Heart left ventricle (tissue), 13 donors: ENCODE measurements around the gene GALK2.

ENCODE experiments used
- CTCF ChIP-seq, 12 donors: fragments of 200-600 bp; sonication (generic) in 4 of 12; IDR thresholded peaks; one replicate each; pipeline versions ENCODE4 v1.5.0 to v1.8.0; 2018 to 2022; ENCODE audit warnings: antibody characterized with exemption in 12 of 12, mild to moderate bottlenecking in 5 of 12
- POLR2A ChIP-seq, 2 donors: fragments of 450-650 bp; IDR thresholded peaks; one replicate each; pipeline ENCODE4 v1.6.1; 2017; ENCODE audit warnings: antibody characterized with exemption in 2 of 2, mild to moderate bottlenecking in 2 of 2, moderate library complexity in 2 of 2
- donor health status: ischemic (EF 13 %, LVEDD 7.1; RV severe dilation, severe dysfunction).
- donor health status: DM: no; HTN: yes; CAD: no.
- donor health status: DM: no; HTN: no; CAD: no.
- donor health status: ischemic (EF 25% LVEDD 6.9; RV normal size, moderate dysfunction).
- donor health status: ischemic (EF 25% LVEDD 5.7; RV mildly dilated, moderate dysfunction).
- donor health status: ischemic (EF 35%, LVEDD 5.7; RV mildly dilated, moderate dysfunction).
- donor health status: nonischemic (EF 11% LVEDD 7.7; RV severe dilation, severe dysfunction).
- donor health status: DM: yes; HTN: yes; CAD: no.
- donor health status: PGD.
- donor health status: ischemic (EF 29% LVEDD 5.4; RV normal size, mild dysfunction).
- donor health status: nonischemic (EF 23%, LVEDD 6.1; RV moderate dilation, normal function).

DNA sequence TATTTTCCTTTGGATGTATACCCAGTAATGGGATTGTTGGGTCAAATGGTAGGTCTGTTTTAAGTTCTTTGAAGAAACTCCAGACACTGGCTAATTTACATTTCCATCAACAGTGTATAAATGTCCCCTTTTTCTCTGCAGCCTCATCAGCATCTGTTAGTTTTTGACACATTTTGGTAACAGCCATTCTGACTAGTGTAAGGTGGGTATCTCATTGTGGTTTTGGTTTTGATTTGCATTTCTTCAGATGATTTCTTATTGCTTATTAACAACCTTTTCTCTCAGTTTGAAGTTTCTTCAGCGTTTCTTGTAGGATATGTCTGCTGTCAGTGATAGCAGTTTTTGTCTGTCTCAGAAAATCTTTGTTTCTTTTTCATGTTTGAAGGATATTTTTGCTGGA, 15.4 kb downstream of the GALK2 start:
- TF ChIP-seq CTCF (IDR thresholded peaks at IDR 0.05): no peak
- TF ChIP-seq POLR2A (IDR thresholded peaks at IDR 0.05): no peak
